Esophagus squamous epithelium (tissue), 4 donors: ENCODE data around the gene ZFAND5.

Source experiments
- POLR2A ChIP-seq, 4 donors: fragments of 450-650 bp; IDR thresholded peaks; one replicate each; pipeline ENCODE4 v1.6.1; 2017; ENCODE audit warnings: antibody characterized with exemption in 4 of 4, mild to moderate bottlenecking in 4 of 4, moderate library complexity in 3 of 4
- TF ChIP-seq, protein P1 (sequence below), 6 experiments: fragments of 450-650 bp in 4 of 6; fragments of 200-600 bp in 2 of 6; sonication (generic) in 2 of 6; IDR thresholded peaks; one replicate each; pipeline ENCODE4 v1.5.1; 2016 to 2019; ENCODE audit warnings: antibody characterized with exemption in 6 of 6, mild to moderate bottlenecking in 4 of 6, moderate library complexity in 4 of 6

DNA sequence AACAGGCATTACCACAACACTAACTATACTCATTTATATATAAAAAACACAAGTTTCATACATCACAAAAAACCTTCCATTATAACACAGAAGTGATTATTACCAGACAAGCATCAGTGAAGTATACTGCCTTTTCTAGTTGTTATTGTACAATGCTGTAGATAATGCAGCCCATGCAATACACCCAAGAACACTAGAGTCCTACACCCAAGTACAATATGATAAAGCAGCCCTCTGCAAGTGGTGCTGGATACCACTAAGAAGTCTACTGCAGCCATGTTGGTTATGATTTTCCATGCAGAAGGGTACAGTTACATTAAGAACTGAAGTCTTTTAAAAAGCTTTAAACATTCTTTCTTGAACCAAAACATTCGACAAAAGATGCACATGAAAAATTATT lies 10.3 kb downstream of the ZFAND5 start:
- TF ChIP-seq, protein P1, sequence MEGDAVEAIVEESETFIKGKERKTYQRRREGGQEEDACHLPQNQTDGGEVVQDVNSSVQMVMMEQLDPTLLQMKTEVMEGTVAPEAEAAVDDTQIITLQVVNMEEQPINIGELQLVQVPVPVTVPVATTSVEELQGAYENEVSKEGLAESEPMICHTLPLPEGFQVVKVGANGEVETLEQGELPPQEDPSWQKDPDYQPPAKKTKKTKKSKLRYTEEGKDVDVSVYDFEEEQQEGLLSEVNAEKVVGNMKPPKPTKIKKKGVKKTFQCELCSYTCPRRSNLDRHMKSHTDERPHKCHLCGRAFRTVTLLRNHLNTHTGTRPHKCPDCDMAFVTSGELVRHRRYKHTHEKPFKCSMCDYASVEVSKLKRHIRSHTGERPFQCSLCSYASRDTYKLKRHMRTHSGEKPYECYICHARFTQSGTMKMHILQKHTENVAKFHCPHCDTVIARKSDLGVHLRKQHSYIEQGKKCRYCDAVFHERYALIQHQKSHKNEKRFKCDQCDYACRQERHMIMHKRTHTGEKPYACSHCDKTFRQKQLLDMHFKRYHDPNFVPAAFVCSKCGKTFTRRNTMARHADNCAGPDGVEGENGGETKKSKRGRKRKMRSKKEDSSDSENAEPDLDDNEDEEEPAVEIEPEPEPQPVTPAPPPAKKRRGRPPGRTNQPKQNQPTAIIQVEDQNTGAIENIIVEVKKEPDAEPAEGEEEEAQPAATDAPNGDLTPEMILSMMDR (IDR thresholded peaks at IDR 0.05) = no peak
- TF ChIP-seq POLR2A (IDR thresholded peaks at IDR 0.05) = no peak
